ENCODE results near the gene CCL27. TPM values are rescaled to one million over a fixed set of nuclear protein-coding genes. Genes with fewer than 3 reads are reported as not detected.

The CCL27 gene
- total RNA-seq, 1 donor from 2014 or later = not detected

GRCh38 chr9:34684145-34684544, 21.7 kb upstream of the CCL27 start:
- no peak overlapping the region for H3K27ac Mint-ChIP-seq (ENCODE audit: unreplicated experiment)
- peaks cover 12% of the 10 kb centered on the region for H3K36me3 Mint-ChIP-seq (ENCODE audit: low read depth)
- H3K27me3 Mint-ChIP-seq (ENCODE audit: low read depth) = no peaks in the 10 kb centered on the region
- H3K4me3 Mint-ChIP-seq (ENCODE audit: unreplicated experiment) = no peak overlapping the region
- no peak for TF ChIP-seq CTCF (IDR thresholded peaks at IDR 0.05)
- peak; percentile 1 for DNase-seq (ENCODE audit: low spot score)
- no peaks in the 10 kb centered on the region for H3K9me3 Mint-ChIP-seq (ENCODE audit: low read depth)
- H3K4me1 Mint-ChIP-seq (ENCODE audit: low read depth) = no peaks in the 10 kb centered on the region

- Mint-ChIP-seq H3K4me3 (ENCODE audit: unreplicated experiment) (no peak overlapping the region), H3K4me1 (ENCODE audit: low read depth) (no peaks in the 10 kb centered on the region), H3K27me3 (ENCODE audit: low read depth) (no peaks in the 10 kb centered on the region), H3K27ac (ENCODE audit: unreplicated experiment) (no peak overlapping the region), H3K9me3 (ENCODE audit: low read depth) (peaks cover 2% of the 10 kb centered on the region), H3K36me3 (ENCODE audit: low read depth) (peaks cover 2% of the 10 kb centered on the region)
- no peak for DNase-seq (ENCODE audit: low spot score)
- TF ChIP-seq CTCF (IDR thresholded peaks at IDR 0.05) = no peak
Measured at GRCh38 chr9:34675869-34676268, 13.4 kb upstream of the CCL27 start.

- no peaks in the 10 kb centered on the region for H3K4me1 Mint-ChIP-seq (ENCODE audit: low read depth)
- H3K4me3 Mint-ChIP-seq (ENCODE audit: unreplicated experiment) = no peak overlapping the region
- peaks cover 2% of the 10 kb centered on the region for H3K9me3 Mint-ChIP-seq (ENCODE audit: low read depth)
- peak; percentile 76 for TF ChIP-seq CTCF (IDR thresholded peaks at IDR 0.05)
- no peak for DNase-seq (ENCODE audit: low spot score)
- H3K27ac Mint-ChIP-seq (ENCODE audit: unreplicated experiment) = no peak overlapping the region
- H3K36me3 Mint-ChIP-seq (ENCODE audit: low read depth) = no peaks in the 10 kb centered on the region
- H3K27me3 Mint-ChIP-seq (ENCODE audit: low read depth) = no peaks in the 10 kb centered on the region
Measured at GRCh38 chr9:34675048-34675714, 12.7 kb upstream of the CCL27 start.

GRCh38 chr9:34674440-34674839, 12.0 kb upstream of the CCL27 start:
- TF ChIP-seq CTCF (IDR thresholded peaks at IDR 0.05) = no peak
- DNase-seq (ENCODE audit: low spot score) = no peak

GRCh38 chr9:34671307-34671706, 8.8 kb upstream of the CCL27 start:
- Mint-ChIP-seq H3K4me1 (ENCODE audit: low read depth) (peaks cover 8% of the 10 kb centered on the region), H3K36me3 (ENCODE audit: low read depth) (peaks cover 2% of the 10 kb centered on the region), H3K9me3 (ENCODE audit: low read depth) (peaks cover 2% of the 10 kb centered on the region), H3K4me3 (ENCODE audit: unreplicated experiment) (no peak overlapping the region), H3K27ac (ENCODE audit: unreplicated experiment) (no peak overlapping the region), H3K27me3 (ENCODE audit: low read depth) (no peaks in the 10 kb centered on the region)
- TF ChIP-seq CTCF (IDR thresholded peaks at IDR 0.05) = no peak
- DNase-seq (ENCODE audit: low spot score) = no peak

More at GRCh38 chr9:34674440-34674839, 12.0 kb upstream of the CCL27 start:
- H3K27me3 Mint-ChIP-seq (ENCODE audit: low read depth) = no peaks in the 10 kb centered on the region
- H3K4me3 Mint-ChIP-seq (ENCODE audit: unreplicated experiment) = no peak overlapping the region
- no peak overlapping the region for H3K27ac Mint-ChIP-seq (ENCODE audit: unreplicated experiment)
- no peaks in the 10 kb centered on the region for H3K4me1 Mint-ChIP-seq (ENCODE audit: low read depth)
- peaks cover 2% of the 10 kb centered on the region for H3K9me3 Mint-ChIP-seq (ENCODE audit: low read depth)
- H3K36me3 Mint-ChIP-seq (ENCODE audit: low read depth) = no peaks in the 10 kb centered on the region
